HL-60 (cell line): ENCODE results near the gene HPCA.

ENCODE experiments used
- CTCF ChIP-seq: IDR thresholded peaks from one replicate; pipeline ENCODE4 v1.5.1; 2011; ENCODE audit warnings: low read length, control low read depth, inconsistent platforms; ENCODE audit not compliant: insufficient read depth
- GABPA ChIP-seq: IDR thresholded peaks from 2 replicates; pipeline ENCODE4 v1.6.1; 2012; ENCODE audit warnings: low read depth
- POLR2AphosphoS5 ChIP-seq: IDR thresholded peaks from 2 replicates; pipeline ENCODE4 v1.6.1; 2012; ENCODE audit warnings: low read depth
- REST ChIP-seq: IDR thresholded peaks from 2 replicates; pipeline ENCODE4 v1.6.1; 2012; ENCODE audit warnings: low read depth; ENCODE audit not compliant: insufficient replicate concordance
- SPI1 ChIP-seq: IDR thresholded peaks from 2 replicates; pipeline ENCODE4 v1.6.1; 2012; ENCODE audit warnings: low read depth, mild to moderate bottlenecking, borderline replicate concordance

GRCh38 chr1:32881291-32881690 lies 5.0 kb upstream of the HPCA start:
- TF ChIP-seq CTCF (no peak), GABPA (no peak), REST (no peak), POLR2AphosphoS5 (no peak), SPI1 (no peak)
